Fibroblast of lung (primary cell): ENCODE results near the gene ASTL. TPM values are rescaled to one million over a fixed set of nuclear protein-coding genes. Genes with fewer than 3 reads are reported as not detected.

ENCODE experiments used
- DNase-seq, 2 donors: peaks; one replicate each; pipeline versions ENCODE4 v3.0.0 to v3.0.0-alpha.2; 2010; ENCODE audit warnings: low read depth in 2 of 2
- H2AFZ ChIP-seq: 2 replicates; pipeline ENCODE4 v1.5.1; 2012; ENCODE audit warnings: low read length, control low read depth, inconsistent platforms
- H3K27ac ChIP-seq: 2 replicates; pipeline ENCODE4 v1.5.1; 2011; ENCODE audit warnings: low read length, control low read depth; ENCODE audit not compliant: insufficient read depth
- H3K27me3 ChIP-seq: 2 replicates; pipeline ENCODE4 v1.5.1; 2011; ENCODE audit warnings: mild to moderate bottlenecking, low read length; ENCODE audit not compliant: control insufficient read depth, insufficient read depth
- H3K36me3 ChIP-seq: 2 replicates; pipeline ENCODE4 v1.5.1; 2011; ENCODE audit warnings: low read length; ENCODE audit not compliant: control insufficient read depth, insufficient read depth
- H3K4me1 ChIP-seq: 2 replicates; pipeline ENCODE4 v1.5.1; 2011; ENCODE audit warnings: low read length; ENCODE audit not compliant: control insufficient read depth, insufficient read depth; ENCODE audit errors: extremely low read depth
- H3K4me2 ChIP-seq: 2 replicates; pipeline ENCODE4 v1.5.1; 2011; ENCODE audit warnings: low read length, control low read depth; ENCODE audit not compliant: insufficient read depth; ENCODE audit errors: extremely low read depth
- H3K4me3 ChIP-seq, 4 experiments: fragments of 200-600 bp in 1 of 4; sonication (generic) in 1 of 4; replicated peaks in 1 of 4; 2 replicates each; pipeline ENCODE4 v1.5.1; 2011 to 2016; ENCODE audit warnings: low read length in 4 of 4, low read depth in 3 of 4, mild to moderate bottlenecking in 3 of 4, control low read depth in 2 of 4, inconsistent platforms in 1 of 4, mixed read lengths in 1 of 4; ENCODE audit not compliant: insufficient read depth in 1 of 4; ENCODE audit errors: control extremely low read depth in 1 of 4
- H3K79me2 ChIP-seq: 2 replicates; pipeline ENCODE4 v1.5.1; 2012; ENCODE audit warnings: mild to moderate bottlenecking, low read length, inconsistent platforms; ENCODE audit not compliant: control insufficient read depth, insufficient read depth
- H3K9ac ChIP-seq: 2 replicates; pipeline ENCODE4 v1.5.1; 2011; ENCODE audit warnings: mild to moderate bottlenecking, low read length, control low read depth; ENCODE audit not compliant: insufficient read depth
- H3K9me3 ChIP-seq: 2 replicates; pipeline ENCODE4 v1.5.1; 2012; ENCODE audit warnings: low read depth, low read length; ENCODE audit not compliant: control insufficient read depth, insufficient read depth
- H4K20me1 ChIP-seq: 2 replicates; pipeline ENCODE4 v1.5.1; 2011; ENCODE audit warnings: low read length; ENCODE audit not compliant: control insufficient read depth, insufficient read depth; ENCODE audit errors: extremely low read depth
- CTCF ChIP-seq, 2 donors: IDR thresholded peaks in 1 of 2; conservative IDR thresholded peaks in 1 of 2; 1 replicate in 1 of 2; 2 replicates in 1 of 2; pipeline ENCODE4 v1.5.1; 2011 to 2012; ENCODE audit warnings: low read length in 2 of 2, control low read depth in 1 of 2, inconsistent platforms in 1 of 2, low read depth in 1 of 2, mild to moderate bottlenecking in 1 of 2
- EZH2 ChIP-seq: IDR thresholded peaks from 2 replicates; pipeline ENCODE4 v1.5.1; 2012; ENCODE audit warnings: low read length, control low read depth, mild to moderate bottlenecking; ENCODE audit errors: missing control alignments
- polyA plus RNA-seq, 2 donors: library from polyadenylated mRNA; depleted of rRNA in 1 of 2; stranded (reverse) in 1 of 2; unstranded in 1 of 2; fragments of >200 nt; gene quantifications; 2 replicates each; pipeline ENCODE4 v1.2.1, GENCODE V29; 2011 to 2012; ENCODE audit warnings: missing spikeins in 1 of 2
- total RNA-seq: library from RNA; depleted of rRNA; stranded (reverse); fragments of >200 nt; gene quantifications from 2 replicates; pipeline ENCODE4 v1.2.1, GENCODE V29; 2014

The ASTL gene
- total and polyA plus RNA-seq, 2 donors (not counting 1 experiment from before 2014, with no cell fraction given), result not detected

GRCh38 chr2:96103761-96104486 lies 34.4 kb downstream of the ASTL start:
- H3K4me2 ChIP-seq, result no peak overlapping the region
- no peaks in the 10 kb centered on the region for H4K20me1 ChIP-seq
- H3K4me3 ChIP-seq, result no peak overlapping the region
- no peak overlapping the region for H3K27ac ChIP-seq
- H3K9me3 ChIP-seq, result no peaks in the 10 kb centered on the region
- H3K79me2 ChIP-seq, result no peaks in the 10 kb centered on the region
- TF ChIP-seq CTCF (conservative IDR thresholded peaks at IDR 0.05 in 1 of 2, IDR thresholded peaks at IDR 0.05 in 1 of 2; ENCODE audit: low read depth in 1 of 2, low read length in 2 of 2), result no peak
- H3K27me3 ChIP-seq, result peaks cover 3% of the 10 kb centered on the region
- no peak for DNase-seq
- H3K36me3 ChIP-seq, result no peaks in the 10 kb centered on the region
- no peaks in the 10 kb centered on the region for H3K4me1 ChIP-seq
- no peak overlapping the region for H3K9ac ChIP-seq
- no peak overlapping the region for H2AFZ ChIP-seq

GRCh38 chr2:96103187-96103601 lies 35.1 kb downstream of the ASTL start:
- Histone ChIP-seq H3K4me3 (no peak overlapping the region), H3K9ac (no peak overlapping the region), H4K20me1 (no peaks in the 10 kb centered on the region), H3K36me3 (no peaks in the 10 kb centered on the region), H3K9me3 (no peaks in the 10 kb centered on the region), H3K27me3 (peaks cover 5% of the 10 kb centered on the region), H2AFZ (no peak overlapping the region), H3K4me1 (no peaks in the 10 kb centered on the region), H3K27ac (no peak overlapping the region), H3K79me2 (no peaks in the 10 kb centered on the region), H3K4me2 (no peak overlapping the region)
- no peak for TF ChIP-seq CTCF (conservative IDR thresholded peaks at IDR 0.05 in 1 of 2, IDR thresholded peaks at IDR 0.05 in 1 of 2; ENCODE audit: low read depth in 1 of 2, low read length in 2 of 2)
- TF ChIP-seq EZH2, result no peak
- no peak for DNase-seq

- Histone ChIP-seq H3K9ac (no peak overlapping the region), H3K4me3 (no peak overlapping the region), H3K27ac (no peak overlapping the region)
These were observed 35.6 kb downstream of the ASTL start for GRCh38 chr2:96102596-96103186.

More at GRCh38 chr2:96102596-96103186, 35.6 kb downstream of the ASTL start:
- Histone ChIP-seq H4K20me1 (no peaks in the 10 kb centered on the region), H2AFZ (no peak overlapping the region), H3K79me2 (no peaks in the 10 kb centered on the region), H3K4me2 (no peak overlapping the region), H3K27me3 (peaks cover 2% of the 10 kb centered on the region), H3K4me1 (no peaks in the 10 kb centered on the region), H3K9me3 (no peaks in the 10 kb centered on the region), H3K36me3 (no peaks in the 10 kb centered on the region)
- no peak for DNase-seq
- no peak for TF ChIP-seq CTCF (conservative IDR thresholded peaks at IDR 0.05 in 1 of 2, IDR thresholded peaks at IDR 0.05 in 1 of 2; ENCODE audit: low read depth in 1 of 2, low read length in 2 of 2)
- TF ChIP-seq EZH2, result no peak
